A549 (cell line): Measurements from ENCODE around the gene HOXB8. TPM values are rescaled to one million over a fixed set of nuclear protein-coding genes. Genes with fewer than 3 reads are reported as not detected.

Experiments
- ATAC-seq, 2 experiments: fragments of 200-7000 bp in 1 of 2; fragments of >200 bp in 1 of 2; cut with Nextera tagmentation in 1 of 2; cut with Tn5 transposase in 1 of 2; 3 replicates each; pipeline versions ENCODE4 v1.8.0 to v1.9.1; 2018 to 2020; ENCODE audit warnings: mild to moderate bottlenecking in 1 of 2, moderate library complexity in 1 of 2
- CTCF ChIA-PET: fragments of 300-600 bp; sonication (Branson Sonifier 250); formaldehyde crosslinking; extraction: SDS; loops from one replicate; lab custom pipeline; 2021; ENCODE audit warnings: antibody characterized with exemption, inconsistent platforms; lab: Yijun Ruan, JAX
- POLR2A ChIA-PET: fragments of 350-600 bp; formaldehyde crosslinking; extraction: SDS; loops from one replicate; lab custom pipeline; 2021; ENCODE audit warnings: antibody characterized with exemption, inconsistent platforms; lab: Yijun Ruan, JAX
- DNase-seq, 2 experiments: peaks; one replicate each; pipeline versions ENCODE4 v3.0.0 to v3.0.0-alpha.2; 2011 to 2016; ENCODE audit warnings: low read depth in 1 of 2, low spot score in 1 of 2
- FAIRE-seq: peaks from 2 replicates; lab custom pipeline; 2011; peaks lifted over from hg19 to GRCh38; lab: Jason Lieb, UNC
- H3K27ac ChIP-seq, 2 experiments: fragments of >200 bp; sonication (Bioruptor Twin); formaldehyde crosslinking; 3 replicates each; pipeline ENCODE4 v1.5.1; 2016 to 2017
- H3K4me1 ChIP-seq: fragments of >200 bp; sonication (Bioruptor Twin); formaldehyde crosslinking; 3 replicates; pipeline ENCODE4 v1.6.1; 2016
- H3K4me2 ChIP-seq: fragments of >200 bp; sonication (Bioruptor Twin); formaldehyde crosslinking; 3 replicates; pipeline ENCODE4 v1.6.1; 2016
- H3K4me3 ChIP-seq: fragments of >200 bp; sonication (Bioruptor Twin); formaldehyde crosslinking; 3 replicates; pipeline ENCODE4 v1.5.1; 2016
- H3K9me3 ChIP-seq: fragments of >200 bp; sonication (Bioruptor Twin); formaldehyde crosslinking; 3 replicates; pipeline ENCODE4 v1.6.1; 2016
- BCL3 ChIP-seq: fragments of >200 bp; sonication (Bioruptor Twin); formaldehyde crosslinking; IDR thresholded peaks from 3 replicates; pipeline ENCODE4 v1.6.1; 2016
- BHLHE40 ChIP-seq: IDR thresholded peaks from 2 replicates; pipeline ENCODE4 v1.6.1; 2012; ENCODE audit warnings: low read depth, low read length, inconsistent platforms
- CBX2 ChIP-seq: fragments of 200-600 bp; sonication (generic); IDR thresholded peaks from 2 replicates; pipeline ENCODE4 v1.6.1; 2016; ENCODE audit warnings: low read depth, mild to moderate bottlenecking, borderline replicate concordance
- CEBPB ChIP-seq, 2 experiments: fragments of >200 bp in 1 of 2; sonication (Bioruptor Twin) in 1 of 2; formaldehyde crosslinking in 1 of 2; IDR thresholded peaks; 2 replicates each; pipeline ENCODE4 v1.6.1; 2012 to 2016
- EHMT2 ChIP-seq: fragments of 200-600 bp; sonication (generic); IDR thresholded peaks from 2 replicates; pipeline ENCODE4 v1.6.1; 2016; ENCODE audit warnings: antibody characterized with exemption, low read depth, mild to moderate bottlenecking, moderate library complexity
- HOXA7 ChIP-seq: fragments of 250-450 bp; sonication (Bioruptor Pico); IDR thresholded peaks from 2 replicates; pipeline ENCODE4 v1.5.0; 2020; ENCODE audit warnings: mild to moderate bottlenecking, moderate library complexity
- HOXB5 ChIP-seq: fragments of 250-450 bp; sonication (Bioruptor Pico); IDR thresholded peaks from 2 replicates; pipeline ENCODE4 v1.5.0; 2020; ENCODE audit warnings: mild to moderate bottlenecking, moderate library complexity
- KDM1A ChIP-seq: fragments of 200-600 bp; sonication (generic); IDR thresholded peaks from 2 replicates; pipeline ENCODE4 v1.6.1; 2016; ENCODE audit warnings: low read depth, mild to moderate bottlenecking
- KDM5A ChIP-seq: fragments of 200-600 bp; sonication (generic); IDR thresholded peaks from 2 replicates; pipeline ENCODE4 v1.6.1; 2016; ENCODE audit warnings: antibody characterized with exemption, mild to moderate bottlenecking
- MAFK ChIP-seq: fragments of 450-650 bp; IDR thresholded peaks from 2 replicates; pipeline ENCODE4 v1.6.1; 2014; ENCODE audit not compliant: partially characterized antibody
- MAZ ChIP-seq: fragments of 150-350 bp; IDR thresholded peaks from 2 replicates; pipeline ENCODE4 v1.6.1; 2014; ENCODE audit warnings: antibody characterized with exemption, low read depth, low read length, borderline replicate concordance
- NR3C1 ChIP-seq: fragments of >200 bp; sonication (Bioruptor Twin); formaldehyde crosslinking; IDR thresholded peaks from 3 replicates; pipeline ENCODE4 v1.6.1; 2017
- REST ChIP-seq: fragments of 200-600 bp; sonication (generic); IDR thresholded peaks from 2 replicates; pipeline ENCODE4 v1.6.1; 2016; ENCODE audit warnings: antibody characterized with exemption, mild to moderate bottlenecking, moderate library complexity
- SREBF2 ChIP-seq: fragments of 450-650 bp; IDR thresholded peaks from 2 replicates; pipeline ENCODE4 v1.6.1; 2014; ENCODE audit warnings: mild to moderate bottlenecking, moderate library complexity
- ZSCAN20 ChIP-seq: fragments of 250-450 bp; sonication (Bioruptor Pico); IDR thresholded peaks from 2 replicates; pipeline ENCODE4 v1.8.0; 2022; ENCODE audit warnings: mild to moderate bottlenecking, moderate library complexity
- WGBS: methylation state at CpG from one replicate; pipeline ENCODE4 v1.1.6; 2017; ENCODE audit errors: missing lambda C conversion rate; 5-methylcytosine and 5-hydroxymethylcytosine counted together
- polyA plus RNA-seq, 4 experiments: library from polyadenylated mRNA; depleted of rRNA in 3 of 4; stranded (reverse); fragments of >200 nt; fragmentation: RNase III in 1 of 4; extraction: RNeasy Plus Mini Kit Qiagen cat#74134 plus additional on column Dnase treatment in 1 of 4; gene quantifications; 2 replicates in 3 of 4; 3 replicates in 1 of 4; pipeline ENCODE4 v1.2.3, GENCODE V29; 2011 to 2017

HOXB8 gene
- polyA plus RNA-seq, 2 of the 4 experiments (the other 2 are of a cell fraction): 5.8 to 11.1 TPM

GRCh38 chr17:48568499-48569239, 46.4 kb downstream of the HOXB8 start:
- CTCF ChIA-PET: interaction anchor here (0.6 to 2.6 kb wide), 6 partner anchors 23 to 261 kb away, joined by 3 to 12 read pairs (median 4); partner anchors contain the start of gene HOXB5
- Histone ChIP-seq H3K4me3 (no peak overlapping the region), H3K4me1 (peaks cover 7% of the 10 kb centered on the region; the same call in 1 of the 3 replicates), H3K4me2 (no peak overlapping the region), H3K27ac (no peak overlapping the region), H3K9me3 (no peaks in the 10 kb centered on the region)
- peak; percentile 92 for TF ChIP-seq MAFK
- TF ChIP-seq KDM5A: no peak
- 89% methylated on average over 33 of the region's 33 CpGs for WGBS
- POLR2A ChIA-PET: no interaction called here
- ATAC-seq (no peak), DNase-seq (no peak), FAIRE-seq (no peak)

- no peak for TF ChIP-seq BCL3
- TF ChIP-seq CEBPB (IDR thresholded peaks at IDR 0.05): no peak
- TF ChIP-seq ZSCAN20: no peak
- TF ChIP-seq HOXA7 (CRISPR knock-in tag): no peak
- no peak for TF ChIP-seq REST
- peak; percentile 61 for FAIRE-seq
- Histone ChIP-seq H3K4me3 (no peak overlapping the region), H3K4me2 (no peak overlapping the region), H3K27ac (no peak overlapping the region), H3K4me1 (peaks cover 7% of the 10 kb centered on the region; the same call in 1 of the 3 replicates), H3K9me3 (no peaks in the 10 kb centered on the region)
- no peak for ATAC-seq
- 84% methylated on average over 2 of the region's 2 CpGs for WGBS
- CTCF ChIA-PET: interaction anchor here (0.6 to 2.6 kb wide), 9 partner anchors 8 to 486 kb away, joined by 3 to 12 read pairs (median 3); partner anchors contain the start of gene HOXB5
- DNase-seq: no peak
- POLR2A ChIA-PET: no interaction called here
Measured at GRCh38 chr17:48567646-48568354, 47.3 kb downstream of the HOXB8 start.

GRCh38 chr17:48567209-48567608, 47.9 kb downstream of the HOXB8 start:
- FAIRE-seq (no peak), ATAC-seq (no peak), DNase-seq (no peak)
- POLR2A ChIA-PET: no interaction called here
- H3K27ac ChIP-seq: no peak overlapping the region
- no peak overlapping the region for H3K4me3 ChIP-seq
- H3K4me2 ChIP-seq: no peak overlapping the region
- CTCF ChIA-PET: interaction anchor here (0.6 to 2.6 kb wide), 9 partner anchors 9 to 486 kb away, joined by 3 to 12 read pairs (median 3); partner anchors contain the start of gene HOXB5
- no peak for TF ChIP-seq NR3C1
- TF ChIP-seq KDM1A: no peak
- TF ChIP-seq MAZ: no peak
- TF ChIP-seq CBX2: no peak
- no peak for TF ChIP-seq HOXB5 (CRISPR knock-in tag)
- no peak for TF ChIP-seq EHMT2
- no peak for TF ChIP-seq SREBF2
- no peak for TF ChIP-seq BHLHE40
- H3K4me1 ChIP-seq: peaks cover 7% of the 10 kb centered on the region; the same call in 1 of the 3 replicates
- 50% methylated on average over 6 of the region's 6 CpGs for WGBS
- no peaks in the 10 kb centered on the region for H3K9me3 ChIP-seq
